HG02571 (cell line): ENCODE measurements around the gene CCDC59.

ENCODE experiments used
- ATAC-seq: cut with Tn5 transposase; IDR thresholded peaks from one replicate; pipeline ENCODE4 v1.9.1; 2021; ENCODE audit warnings: mild to moderate bottlenecking, moderate library complexity; ENCODE audit not compliant: unreplicated experiment

Gene CCDC59

GRCh38 chr12:82319276-82319675 is 38.9 kb downstream of the CCDC59 start:
- ATAC-seq = no peak

DNA sequence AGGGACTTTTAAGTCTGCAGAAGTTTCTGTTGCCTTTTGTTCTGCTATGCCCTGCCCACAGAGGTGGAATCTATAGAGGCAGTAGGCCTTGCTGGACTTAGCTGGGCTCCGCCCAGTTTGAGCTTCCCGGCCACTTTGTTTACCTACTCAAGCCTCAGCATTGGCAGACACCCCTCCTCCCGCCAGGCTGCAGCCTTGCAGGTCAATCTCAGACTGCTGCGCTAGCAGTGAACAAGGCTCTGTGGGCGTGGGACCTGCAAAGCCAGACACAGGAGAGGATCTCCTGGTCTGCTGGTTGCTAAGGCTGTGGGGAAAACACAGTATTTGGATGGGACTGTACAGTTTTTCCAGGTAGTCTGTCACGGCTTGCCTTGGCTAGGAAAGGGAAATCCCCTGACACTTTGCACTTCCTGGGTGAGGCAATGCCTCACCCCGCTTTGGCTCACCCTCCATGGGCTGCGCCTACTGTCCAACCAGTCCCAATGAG is 43.7 kb downstream of the CCDC59 start:
- no peak for ATAC-seq
